Type B pancreatic cell (in vitro differentiated cells): ENCODE measurements around the gene GPR35. TPM values are rescaled to one million over a fixed set of nuclear protein-coding genes. Genes with fewer than 3 reads are reported as not detected.

Experiments
- DNase-seq: peaks from one replicate; pipeline ENCODE4 v3.0.0; 2021; ENCODE audit warnings: mixed read lengths; ENCODE audit not compliant: unreplicated experiment; ENCODE audit errors: extremely low spot score
- H3K27ac Mint-ChIP-seq: 2 replicates; pipeline ENCODE4 v1.8.0; 2021; ENCODE audit warnings: mild to moderate bottlenecking, mixed read lengths
- H3K27me3 Mint-ChIP-seq: 2 replicates; pipeline ENCODE4 v1.8.0; 2021; ENCODE audit warnings: mixed read lengths
- H3K36me3 Mint-ChIP-seq: 2 replicates; pipeline ENCODE4 v1.8.0; 2021; ENCODE audit warnings: mixed read lengths
- H3K4me1 Mint-ChIP-seq: one replicate; pipeline ENCODE4 v1.8.0; 2021; ENCODE audit warnings: mixed read lengths; ENCODE audit not compliant: unreplicated experiment
- H3K4me3 Mint-ChIP-seq: 2 replicates; pipeline ENCODE4 v1.8.0; 2021; ENCODE audit warnings: mild to moderate bottlenecking, mixed read lengths
- H3K9me3 Mint-ChIP-seq: 2 replicates; pipeline ENCODE4 v1.8.0; 2021; ENCODE audit warnings: mixed read lengths
- CTCF ChIP-seq: fragments of 200-600 bp; sonication (generic); conservative IDR thresholded peaks from 2 replicates; pipeline ENCODE4 v1.5.0; 2021; ENCODE audit warnings: antibody characterized with exemption, mild to moderate bottlenecking
- total RNA-seq: library from RNA; stranded (reverse); gene quantifications from 2 replicates; pipeline ENCODE4 v1.2.1, GENCODE V29; 2021; ENCODE audit warnings: low replicate concordance

The GPR35 gene
- total RNA-seq, 1 donor from 2014 or later = 3.6 TPM

GRCh38 chr2:240638512-240639160 lies 13.4 kb downstream of the GPR35 start:
- TF ChIP-seq CTCF = no peak
- no peaks in the 10 kb centered on the region for H3K36me3 Mint-ChIP-seq
- no peak overlapping the region for H3K4me3 Mint-ChIP-seq
- H3K27me3 Mint-ChIP-seq = peaks cover 28% of the 10 kb centered on the region
- no peak overlapping the region for H3K27ac Mint-ChIP-seq
- H3K4me1 Mint-ChIP-seq = no peaks in the 10 kb centered on the region
- DNase-seq = no peak
- H3K9me3 Mint-ChIP-seq = no peaks in the 10 kb centered on the region

- Mint-ChIP-seq H3K9me3 (no peaks in the 10 kb centered on the region), H3K27ac (no peak overlapping the region), H3K36me3 (no peaks in the 10 kb centered on the region), H3K27me3 (peaks cover 33% of the 10 kb centered on the region), H3K4me3 (no peak overlapping the region), H3K4me1 (no peaks in the 10 kb centered on the region)
- no peak for DNase-seq
- TF ChIP-seq CTCF = no peak
Observed at GRCh38 chr2:240639566-240639965, 14.3 kb downstream of the GPR35 start.

DNA sequence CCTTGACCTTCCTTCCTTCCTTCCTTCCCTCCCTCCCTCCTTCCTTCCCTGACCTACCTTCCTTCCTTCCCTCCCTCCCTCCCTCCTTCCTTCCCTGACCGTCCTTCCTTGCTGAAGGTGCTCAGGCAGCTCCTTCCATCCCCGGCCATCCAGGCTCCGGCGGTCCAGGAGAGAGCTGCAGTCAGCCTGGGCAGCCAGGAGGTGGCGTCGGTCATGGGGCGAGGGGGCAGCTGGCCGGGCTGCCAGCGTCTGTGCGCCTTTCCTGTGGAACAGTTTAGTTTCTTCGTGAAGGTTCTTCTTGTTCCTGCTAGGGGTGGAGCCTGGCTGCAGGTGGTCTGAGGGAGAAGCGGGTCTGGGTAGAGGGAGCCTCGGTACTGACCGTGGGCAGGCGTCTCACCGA lies 15.7 kb downstream of the GPR35 start:
- Mint-ChIP-seq H3K4me1 (no peaks in the 10 kb centered on the region), H3K36me3 (no peaks in the 10 kb centered on the region), H3K4me3 (no peak overlapping the region), H3K9me3 (no peaks in the 10 kb centered on the region), H3K27ac (no peak overlapping the region), H3K27me3 (peaks cover 37% of the 10 kb centered on the region)
- peak; percentile 71 for DNase-seq
- peak; percentile 73 for TF ChIP-seq CTCF

DNA sequence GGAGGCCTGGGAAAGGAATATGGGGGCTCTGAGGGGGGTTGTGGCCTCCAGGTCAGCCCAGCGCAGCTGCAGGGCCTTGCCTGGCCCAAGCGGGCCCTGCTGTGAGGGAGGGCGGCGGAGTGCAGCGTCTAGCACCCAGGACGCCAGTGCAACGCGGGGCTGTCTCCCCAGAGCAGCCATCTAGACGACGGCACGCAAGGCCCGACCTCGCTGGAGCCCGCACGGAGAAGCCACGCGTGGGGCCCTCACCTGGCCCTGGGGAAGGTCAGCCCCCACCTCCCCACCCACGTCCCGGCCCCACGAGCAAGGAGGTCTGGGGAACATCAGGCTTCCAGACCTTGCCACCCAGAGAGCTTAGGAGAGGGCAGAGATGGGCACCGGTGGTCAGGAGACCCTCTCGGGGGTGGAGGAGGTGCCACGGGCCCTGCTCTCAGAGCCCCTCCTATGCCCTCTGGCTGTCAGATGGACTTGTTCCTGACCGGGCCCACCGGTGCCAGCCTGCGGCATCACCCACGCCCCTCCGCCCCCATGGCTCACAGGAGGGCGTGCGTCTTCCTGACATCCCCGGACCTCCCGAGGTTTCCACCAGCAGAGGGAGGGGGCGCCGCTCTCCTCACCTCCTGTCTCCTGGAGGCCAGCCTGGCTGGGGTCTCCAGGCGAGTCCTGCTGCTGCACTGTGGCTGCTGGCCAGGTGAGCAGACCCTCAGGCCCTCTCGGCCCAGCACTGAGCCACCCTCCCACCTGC lies 17.0 kb downstream of the GPR35 start:
- H3K36me3 Mint-ChIP-seq = no peaks in the 10 kb centered on the region
- no peak for TF ChIP-seq CTCF
- H3K4me1 Mint-ChIP-seq = no peaks in the 10 kb centered on the region
- H3K4me3 Mint-ChIP-seq = no peak overlapping the region
- peaks cover 42% of the 10 kb centered on the region for H3K27me3 Mint-ChIP-seq
- H3K27ac Mint-ChIP-seq = no peak overlapping the region
- no peak for DNase-seq
- H3K9me3 Mint-ChIP-seq = no peaks in the 10 kb centered on the region

DNA sequence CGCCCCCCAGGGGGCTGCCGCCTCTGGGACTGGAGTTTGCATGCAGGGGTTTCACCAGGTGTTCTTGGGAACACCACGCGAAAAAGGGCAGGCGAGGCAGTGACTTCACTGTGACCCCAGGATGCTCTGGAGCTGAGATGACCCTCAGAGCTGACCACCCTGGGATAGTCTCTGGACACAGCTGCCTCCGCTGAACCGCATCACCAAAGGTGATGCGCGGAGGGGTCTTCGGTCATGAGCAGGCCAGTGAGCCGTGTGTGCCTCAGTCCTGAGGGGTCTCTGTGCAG lies 17.5 kb downstream of the GPR35 start:
- Mint-ChIP-seq H3K4me1 (no peaks in the 10 kb centered on the region), H3K36me3 (no peaks in the 10 kb centered on the region), H3K27me3 (peaks cover 42% of the 10 kb centered on the region), H3K4me3 (no peak overlapping the region), H3K27ac (no peak overlapping the region), H3K9me3 (no peaks in the 10 kb centered on the region)
- DNase-seq = no peak
- TF ChIP-seq CTCF = no peak
